ENCODE measurements around the gene COL19A1. TPM values are rescaled to one million over a fixed set of nuclear protein-coding genes. Genes with fewer than 3 reads are reported as not detected.

Gene COL19A1
- total and polyA plus RNA-seq, 9 of the 15 experiments (the other 6 are each of a cell fraction or from before 2014, with no cell fraction given) = not detected

- intact Hi-C loops (cut with micrococcal nuclease) = no loop called here
- H2AFZ ChIP-seq (ENCODE audit: low read depth, low read length) = no peak overlapping the region
- no peaks in the 10 kb centered on the region for H3K79me2 ChIP-seq (ENCODE audit: control insufficient read depth, insufficient read depth, low read length)
- H3K4me2 ChIP-seq (ENCODE audit: insufficient read depth, low read length) = no peak overlapping the region
- CTCF ChIA-PET (ENCODE audit: low intra/inter-chr PET ratio) = no interaction called here
- H3K4me1 ChIP-seq (replicated peaks in 1 of 2; ENCODE audit: control insufficient read depth in 2 of 2, insufficient read depth in 2 of 2, low read length in 2 of 2) = no peaks in the 10 kb centered on the region
- no peaks in the 10 kb centered on the region for H3K36me3 ChIP-seq (ENCODE audit: control insufficient read depth, insufficient read depth, low read length)
- ATAC-seq (no peak), FAIRE-seq (no peak), DNase-seq (ENCODE audit: extremely low read depth in 1 of 4, low spot score in 3 of 4) (no peak)
- H3K27ac ChIP-seq (ENCODE audit: extremely low read depth, low read depth, low read length) = no peak overlapping the region
- H4K20me1 ChIP-seq (replicated peaks; ENCODE audit: control insufficient read depth, insufficient read depth, low read length) = no peaks in the 10 kb centered on the region
- no peaks in the 10 kb centered on the region; a peak in 1 of 5 replicates for H3K27me3 ChIP-seq (ENCODE audit: control insufficient read depth in 2 of 2, insufficient read depth in 2 of 2, low read length in 2 of 2)
- H3K4me3 ChIP-seq = no peak overlapping the region
- no peaks in the 10 kb centered on the region for H3K9me3 ChIP-seq (replicated peaks; ENCODE audit: control insufficient read depth, insufficient read depth, low read depth, low read length)
- H3K9me1 ChIP-seq (ENCODE audit: control insufficient read depth, insufficient read depth, low read length) = no peaks in the 10 kb centered on the region
- POLR2A ChIA-PET = no interaction called here
- in situ Hi-C loops (cut with MboI) = no loop called here
- WGBS (ENCODE audit: insufficient coverage, low coverage, missing lambda C conversion rate) = 2% methylated on average over 3 of the region's 3 CpGs
- no peak overlapping the region for H3K9ac ChIP-seq (ENCODE audit: insufficient read depth in 1 of 2, low read depth in 2 of 2, low read length in 2 of 2)
- no TSS peak for BruUV-seq (replicated peaks)
- TF ChIP-seq ZNF707 (CRISPR knock-in tag; conservative IDR thresholded peaks at IDR 0.05) (no peak), CLOCK (CRISPR knock-in tag; IDR thresholded peaks at IDR 0.05; ENCODE audit: borderline replicate concordance) (no peak), NKRF (IDR thresholded peaks at IDR 0.05; ENCODE audit: borderline replicate concordance) (no peak), DDX20 (tag; IDR thresholded peaks at IDR 0.05; ENCODE audit: low read depth) (no peak), MGA (IDR thresholded peaks at IDR 0.05) (no peak), SMARCA5 (IDR thresholded peaks at IDR 0.05) (no peak), HMG20A (CRISPR knock-in tag; conservative IDR thresholded peaks at IDR 0.05) (no peak)
These were observed 179.1 kb downstream of the COL19A1 start for GRCh38 chr6:70045413-70045812.
